Right atrium auricular region (tissue), 2 donors: ENCODE results near the gene CAV3. TPM values are rescaled to one million over a fixed set of nuclear protein-coding genes. Genes with fewer than 3 reads are reported as not detected.

ENCODE experiments used
- DNase-seq: peaks from one replicate; pipeline ENCODE4 v3.0.0-alpha.2; 2019; ENCODE audit warnings: low spot score
- H3K27ac ChIP-seq, 2 donors: fragments of 200-600 bp; sonication (generic); 1 replicate in 1 of 2; 2 replicates in 1 of 2; pipeline ENCODE4 v1.5.1; 2016 to 2019
- H3K27me3 ChIP-seq, 2 donors: fragments of 200-600 bp; sonication (generic); one replicate each; pipeline versions ENCODE4 v1.5.1 to v1.6.0; 2017 to 2019
- H3K36me3 ChIP-seq: fragments of 200-600 bp; sonication (generic); one replicate; pipeline ENCODE4 v1.5.1; 2016
- H3K4me1 ChIP-seq, 2 donors: fragments of 200-600 bp; sonication (generic); one replicate each; pipeline versions ENCODE4 v1.5.1 to v1.6.0; 2017 to 2019
- H3K4me3 ChIP-seq, 2 donors: fragments of 200-600 bp; sonication (generic); 1 replicate in 1 of 2; 2 replicates in 1 of 2; pipeline ENCODE4 v1.5.1; 2017 to 2019; ENCODE audit warnings: mild to moderate bottlenecking in 1 of 2, moderate library complexity in 1 of 2
- H3K9me3 ChIP-seq, 2 donors: fragments of 200-600 bp; sonication (generic); one replicate each; pipeline ENCODE4 v1.5.1; 2019
- CTCF ChIP-seq, 2 donors: fragments of 200-600 bp; sonication (generic); IDR thresholded peaks; one replicate each; pipeline ENCODE4 v1.5.1; 2019; ENCODE audit warnings: antibody characterized with exemption in 2 of 2
- total RNA-seq, 2 donors: library from RNA; depleted of rRNA; stranded (reverse); fragments of >200 nt; gene quantifications; one replicate each; pipeline ENCODE4 v1.1.0, GENCODE V29; 2016

The CAV3 gene
- total RNA-seq, 2 donors from 2014 or later = 16.7 to 22.9 TPM

DNA sequence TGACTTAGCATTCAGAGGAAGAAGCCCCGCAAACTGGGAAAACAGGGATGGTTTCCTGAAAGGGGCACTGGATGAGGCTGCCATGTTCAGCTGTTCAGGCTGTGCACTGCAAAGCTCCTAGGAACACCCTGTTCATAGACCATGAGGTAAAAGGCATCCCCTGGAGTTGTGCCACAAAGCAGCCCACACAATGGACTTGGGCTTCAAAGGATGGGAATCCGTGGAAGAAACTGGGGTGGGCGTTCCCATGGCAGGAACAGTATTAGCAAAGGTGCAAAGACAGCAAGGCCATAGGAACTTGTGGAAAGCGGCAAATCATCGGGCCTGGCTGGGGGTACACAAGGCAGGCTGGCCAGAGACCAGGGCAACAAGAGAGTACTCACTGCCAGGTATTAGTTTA lies 26.9 kb downstream of the CAV3 start:
- Histone ChIP-seq H3K27ac (no peak overlapping the region), H3K36me3 (no peaks in the 10 kb centered on the region), H3K4me1 (no peaks in the 10 kb centered on the region), H3K4me3 (no peak overlapping the region), H3K27me3 (no peaks in the 10 kb centered on the region), H3K9me3 (no peaks in the 10 kb centered on the region)
- no peak for TF ChIP-seq CTCF (IDR thresholded peaks at IDR 0.05)
- DNase-seq = no peak

DNA sequence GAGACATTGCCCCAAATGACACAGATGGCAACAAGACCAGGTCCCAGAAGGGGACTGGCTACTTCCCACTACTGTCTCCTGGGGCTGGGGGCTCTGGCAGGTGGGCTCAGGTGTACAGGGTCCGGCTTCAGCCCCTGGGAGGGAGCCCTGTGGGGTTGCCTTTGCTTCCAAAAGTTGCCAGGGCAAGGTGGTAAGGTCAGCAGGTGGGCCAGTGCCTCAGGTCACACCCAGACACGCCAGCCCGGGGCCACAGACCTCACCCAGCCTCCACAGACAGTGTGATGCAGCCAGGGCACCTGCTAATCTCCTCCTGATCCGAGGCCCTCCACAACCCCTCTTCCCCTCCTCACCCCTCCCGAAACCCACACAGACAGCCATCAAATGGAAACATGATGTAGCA lies 28.3 kb downstream of the CAV3 start:
- no peaks in the 10 kb centered on the region for H3K36me3 ChIP-seq
- H3K27me3 ChIP-seq = no peaks in the 10 kb centered on the region
- no peak overlapping the region for H3K27ac ChIP-seq
- TF ChIP-seq CTCF (IDR thresholded peaks at IDR 0.05) = no peak
- H3K4me1 ChIP-seq = no peaks in the 10 kb centered on the region
- H3K9me3 ChIP-seq = no peaks in the 10 kb centered on the region
- no peak for DNase-seq
- no peak overlapping the region for H3K4me3 ChIP-seq

DNA sequence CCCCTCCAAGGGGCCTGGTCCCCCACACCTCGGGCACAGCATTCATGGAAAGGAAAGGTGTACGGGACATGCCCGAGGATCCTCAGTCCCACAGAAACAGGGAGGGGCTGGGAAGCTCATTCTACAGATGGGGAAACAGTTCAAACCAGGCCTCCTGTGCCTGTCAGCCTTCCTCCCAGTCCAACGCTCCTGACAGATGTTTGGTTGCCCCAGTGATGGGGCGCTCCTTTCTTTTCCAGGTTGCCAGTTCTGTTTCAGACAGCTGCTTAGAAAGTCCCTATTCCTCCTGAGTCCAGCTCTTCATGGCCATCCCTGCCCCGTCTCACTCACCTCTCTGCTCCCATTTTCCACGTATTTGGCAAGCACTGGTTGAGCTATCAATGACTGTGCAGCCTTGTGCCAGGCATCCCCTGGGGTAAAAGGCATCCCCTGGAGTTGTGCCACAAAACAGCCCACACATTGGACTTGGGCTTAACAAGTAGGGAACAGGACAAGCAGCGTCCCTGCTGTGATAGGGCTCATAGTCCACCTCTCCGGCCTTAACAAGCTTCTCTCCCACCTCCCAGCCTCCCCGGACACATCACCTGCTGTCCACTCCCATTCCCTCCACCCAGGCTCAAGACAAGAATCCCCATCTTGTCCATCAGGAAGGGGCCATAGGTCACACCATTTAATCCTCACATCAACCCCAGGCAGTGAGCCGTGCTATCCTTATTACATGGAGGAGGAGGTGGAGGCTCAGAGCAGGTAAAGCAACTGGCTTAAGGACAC lies 29.2 kb downstream of the CAV3 start:
- no peak for TF ChIP-seq CTCF (IDR thresholded peaks at IDR 0.05)
- no peak overlapping the region for H3K4me3 ChIP-seq
- no peak for DNase-seq

GRCh38 chr3:8764528-8764927 lies 30.9 kb downstream of the CAV3 start:
- no peak for DNase-seq
- no peaks in the 10 kb centered on the region for H3K36me3 ChIP-seq
- no peak for TF ChIP-seq CTCF (IDR thresholded peaks at IDR 0.05)

More for the DNA sequence above, 29.2 kb downstream of the CAV3 start:
- Histone ChIP-seq H3K27ac (no peak overlapping the region), H3K4me1 (peaks cover 0 to 8% of the 10 kb centered on the region in 2 donors), H3K9me3 (no peaks in the 10 kb centered on the region), H3K36me3 (no peaks in the 10 kb centered on the region), H3K27me3 (no peaks in the 10 kb centered on the region)

GRCh38 chr3:8765528-8765927 lies 31.9 kb downstream of the CAV3 start:
- Histone ChIP-seq H3K27me3 (peaks cover 0 to 7% of the 10 kb centered on the region in 2 donors), H3K9me3 (no peaks in the 10 kb centered on the region), H3K36me3 (no peaks in the 10 kb centered on the region), H3K4me3 (no peak overlapping the region), H3K27ac (no peak overlapping the region), H3K4me1 (peaks cover 0 to 26% of the 10 kb centered on the region in 2 donors)
- no peak for DNase-seq
- TF ChIP-seq CTCF (IDR thresholded peaks at IDR 0.05) = no peak

More at GRCh38 chr3:8764528-8764927, 30.9 kb downstream of the CAV3 start:
- Histone ChIP-seq H3K27me3 (peaks cover 0 to 7% of the 10 kb centered on the region in 2 donors), H3K27ac (no peak overlapping the region), H3K4me1 (peaks cover 0 to 23% of the 10 kb centered on the region in 2 donors), H3K4me3 (no peak overlapping the region), H3K9me3 (no peaks in the 10 kb centered on the region)

DNA sequence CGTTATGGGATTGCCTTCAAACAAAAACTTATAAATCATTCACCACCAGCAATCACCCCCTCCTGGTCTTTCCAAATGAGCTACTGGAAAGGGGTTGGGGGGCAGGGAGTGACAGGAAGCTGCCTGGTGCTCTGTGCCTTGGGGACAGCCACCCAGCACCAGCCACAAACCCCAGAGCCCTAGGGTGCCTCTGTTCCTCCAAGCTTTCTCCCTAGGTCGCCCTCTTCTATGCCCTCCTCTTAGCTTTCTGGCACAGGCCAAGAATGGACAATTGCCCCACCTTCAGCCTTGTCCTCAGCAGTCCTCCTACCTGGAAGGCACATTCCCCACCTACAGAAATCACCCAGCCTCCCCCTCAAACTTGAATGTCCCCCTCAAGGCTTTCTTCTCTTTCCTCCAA lies 32.5 kb downstream of the CAV3 start:
- Histone ChIP-seq H3K4me3 (no peak overlapping the region), H3K9me3 (no peaks in the 10 kb centered on the region), H3K27ac (no peak overlapping the region), H3K4me1 (peaks cover 0 to 26% of the 10 kb centered on the region in 2 donors), H3K27me3 (peaks cover 0 to 7% of the 10 kb centered on the region in 2 donors), H3K36me3 (no peaks in the 10 kb centered on the region)
- DNase-seq = no peak
- TF ChIP-seq CTCF (IDR thresholded peaks at IDR 0.05) = no peak
